NK-92 treated with Interleukin-12 subunit alpha and Interleukin-12 subunit beta, amount 100 ng/mL, for 24 hours (cell line): ENCODE data around the gene TRA2B.
A peak's percentile ranks its signal among the peaks of the same experiment; 100 is the strongest.

ENCODE experiments used
- DNase-seq: peaks from one replicate; lab custom pipeline; 2025; lab: John Stamatoyannopoulos, UW

Gene TRA2B

GRCh38 chr3:185937689-185938374 lies at the start of gene TRA2B:
Gene TRA2B (minus strand): TSS chr3:185938014. CDS start chr3:185937860, 154 bp downstream.
- peak; percentile 99 for DNase-seq

- no peak for DNase-seq
Measured at GRCh38 chr3:185986198-185986777, 48.5 kb upstream of the TRA2B start.

GRCh38 chr3:185984203-185984602 lies 46.4 kb upstream of the TRA2B start:
- no peak for DNase-seq

GRCh38 chr3:185983495-185984141 lies 45.8 kb upstream of the TRA2B start:
- DNase-seq: peak; percentile 32

- no peak for DNase-seq
Measured at GRCh38 chr3:185982632-185983031, 44.8 kb upstream of the TRA2B start.

GRCh38 chr3:185981621-185982020 lies 43.8 kb upstream of the TRA2B start:
- DNase-seq: no peak

GRCh38 chr3:185979721-185980121 lies 41.9 kb upstream of the TRA2B start:
- no peak for DNase-seq

- DNase-seq: no peak
Measured at GRCh38 chr3:185978516-185978915, 40.7 kb upstream of the TRA2B start.

- no peak for DNase-seq
Measured at GRCh38 chr3:185977679-185978040, 39.8 kb upstream of the TRA2B start.

GRCh38 chr3:185976977-185977678 lies 39.3 kb upstream of the TRA2B start:
- peak; percentile 54 for DNase-seq

GRCh38 chr3:185976100-185976499 lies 38.3 kb upstream of the TRA2B start:
- DNase-seq: no peak

- no peak for DNase-seq
Measured at GRCh38 chr3:185971579-185971978, 33.8 kb upstream of the TRA2B start.

- no peak for DNase-seq
Measured at GRCh38 chr3:185968168-185968567, 30.4 kb upstream of the TRA2B start.

GRCh38 chr3:185966655-185967054 lies 28.8 kb upstream of the TRA2B start:
- DNase-seq: no peak

GRCh38 chr3:185965496-185965895 lies 27.7 kb upstream of the TRA2B start:
- DNase-seq: no peak

- no peak for DNase-seq
Measured at GRCh38 chr3:185961675-185962232, 23.9 kb upstream of the TRA2B start.

- DNase-seq: no peak
Measured at GRCh38 chr3:185960522-185961288, 22.9 kb upstream of the TRA2B start.

- no peak for DNase-seq
Measured at GRCh38 chr3:185959609-185960521, 22.1 kb upstream of the TRA2B start.

GRCh38 chr3:185958626-185959025 lies 20.8 kb upstream of the TRA2B start:
- DNase-seq: no peak

- no peak for DNase-seq
Measured at GRCh38 chr3:185956244-185956643, 18.4 kb upstream of the TRA2B start.

- DNase-seq: no peak
Measured at GRCh38 chr3:185954366-185954723, 16.5 kb upstream of the TRA2B start.
